Measurements from ENCODE around the gene CASP10. TPM values are rescaled to one million over a fixed set of nuclear protein-coding genes. Genes with fewer than 3 reads are reported as not detected.

CASP10 gene
- total and polyA plus RNA-seq, 2 donors (not counting 1 experiment from before 2014, with no cell fraction given), result 16.0 to 34.3 TPM

DNA sequence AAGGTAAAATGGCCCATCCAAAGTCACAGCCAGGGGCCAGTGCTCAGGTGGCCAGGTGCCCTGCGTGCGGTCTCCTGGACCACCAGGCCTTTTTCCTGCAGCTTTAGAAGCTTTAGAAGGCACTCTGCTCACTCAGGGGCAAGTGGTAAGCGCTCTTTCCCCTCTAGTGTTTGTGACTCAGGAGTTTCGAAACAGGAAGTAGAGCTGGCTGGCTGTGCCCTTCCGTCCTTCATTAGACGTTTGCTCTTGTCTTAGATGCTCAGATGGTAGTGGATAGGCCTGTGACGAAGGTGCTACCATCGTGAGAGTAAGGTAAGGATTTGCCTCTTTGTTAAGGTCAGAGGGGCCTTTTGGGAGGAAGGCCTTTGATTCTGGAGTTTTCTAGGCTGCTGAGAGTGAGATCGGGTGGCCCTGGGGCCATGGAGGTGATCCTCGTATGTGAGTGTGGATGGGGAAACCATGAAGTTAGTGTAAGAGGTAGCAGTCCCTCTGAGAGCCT is 77.4 kb downstream of the CASP10 start, which contains the start of gene CASP8:
Gene CASP8 (plus strand): TSS at position 235 of the 499 bp plus-strand sequence. CDS start 5,951 bp downstream, outside the sequence.
- H3K27ac ChIP-seq (ENCODE audit: low read length in 2 of 2), result peak within 1 kb of the TSS; percentile 97 to 98
- H3K36me3 ChIP-seq (replicated peaks in 1 of 2; ENCODE audit: control extremely low read depth in 1 of 2, control insufficient read depth in 1 of 2, extremely low read depth in 1 of 2, insufficient read depth in 2 of 2, low read length in 1 of 2), result peaks cover 0 to under 1% of the 10 kb centered on the region in 2 experiments
- 2% methylated on average over 8 of the region's 10 CpGs for WGBS (ENCODE audit: insufficient coverage)
- peaks cover 64 to 81% of the 10 kb centered on the region in 2 donors for H3K4me1 ChIP-seq (ENCODE audit: control insufficient read depth in 2 of 2, insufficient read depth in 2 of 2, low read length in 2 of 2)
- H3K9ac ChIP-seq (ENCODE audit: low read length), result peak within 1 kb of the TSS; percentile 84
- intact Hi-C loops (cut with micrococcal nuclease), result loop anchor here (1.0 to 5.0 kb wide), 6 partner anchors 8 to 382 kb away; partner anchors contain the start of genes CASP10, NIF3L1, PPIL3 and TMEM237
- H3K4me1 Mint-ChIP-seq, result peaks cover 77% of the 10 kb centered on the region
- DNase-seq (peak; percentile 87), ATAC-seq (ENCODE audit: low read depth) (peak; percentile 51)
- no peaks in the 10 kb centered on the region for H3K27me3 Mint-ChIP-seq
- peak within 1 kb of the TSS; percentile 74 to 97 (median 79) for H3K4me3 ChIP-seq (ENCODE audit: control extremely low read depth in 1 of 5, extremely low read depth in 1 of 5, insufficient read depth in 1 of 5, low read depth in 2 of 5, low read length in 4 of 5)
- H3K27ac Mint-ChIP-seq, result peak within 1 kb of the TSS; percentile 99
- peaks cover 70% of the 10 kb centered on the region for H3K79me2 ChIP-seq (ENCODE audit: control insufficient read depth, insufficient read depth, low read length)
- ChIA-PET POLR2A (interaction anchor here (1.2 to 2.8 kb wide), 5 partner anchors 24 to 396 kb away, joined by 3 to 14 read pairs (median 8); partner anchors contain the start of genes CASP10 and CLK1), CTCF (interaction anchor here (0.7 to 10.9 kb wide), 15 partner anchors 10 to 191 kb away, joined by 3 to 123 read pairs (median 3); partner anchors contain the start of gene CASP10)
- no peaks in the 10 kb centered on the region for H3K27me3 ChIP-seq (replicated peaks in 1 of 4; ENCODE audit: control extremely low read depth in 1 of 4, control insufficient read depth in 3 of 4, insufficient read depth in 4 of 4, low read length in 3 of 4)
- TF ChIP-seq, protein P1, sequence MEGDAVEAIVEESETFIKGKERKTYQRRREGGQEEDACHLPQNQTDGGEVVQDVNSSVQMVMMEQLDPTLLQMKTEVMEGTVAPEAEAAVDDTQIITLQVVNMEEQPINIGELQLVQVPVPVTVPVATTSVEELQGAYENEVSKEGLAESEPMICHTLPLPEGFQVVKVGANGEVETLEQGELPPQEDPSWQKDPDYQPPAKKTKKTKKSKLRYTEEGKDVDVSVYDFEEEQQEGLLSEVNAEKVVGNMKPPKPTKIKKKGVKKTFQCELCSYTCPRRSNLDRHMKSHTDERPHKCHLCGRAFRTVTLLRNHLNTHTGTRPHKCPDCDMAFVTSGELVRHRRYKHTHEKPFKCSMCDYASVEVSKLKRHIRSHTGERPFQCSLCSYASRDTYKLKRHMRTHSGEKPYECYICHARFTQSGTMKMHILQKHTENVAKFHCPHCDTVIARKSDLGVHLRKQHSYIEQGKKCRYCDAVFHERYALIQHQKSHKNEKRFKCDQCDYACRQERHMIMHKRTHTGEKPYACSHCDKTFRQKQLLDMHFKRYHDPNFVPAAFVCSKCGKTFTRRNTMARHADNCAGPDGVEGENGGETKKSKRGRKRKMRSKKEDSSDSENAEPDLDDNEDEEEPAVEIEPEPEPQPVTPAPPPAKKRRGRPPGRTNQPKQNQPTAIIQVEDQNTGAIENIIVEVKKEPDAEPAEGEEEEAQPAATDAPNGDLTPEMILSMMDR (IDR thresholded peaks at IDR 0.05), result no peak
- no peak for TF ChIP-seq EZH2 (IDR thresholded peaks at IDR 0.05; ENCODE audit: borderline replicate concordance, insufficient read depth, low read depth, low read length, poor library complexity, severe bottlenecking)
- H2AFZ ChIP-seq (ENCODE audit: insufficient read depth, low read depth, low read length, poor library complexity, severe bottlenecking), result peak within 1 kb of the TSS; percentile 83
- peak within 1 kb of the TSS; percentile 97 for H3K4me3 Mint-ChIP-seq
- H3K9me3 Mint-ChIP-seq (ENCODE audit: insufficient read depth), result no peaks in the 10 kb centered on the region
- peaks cover 6% of the 10 kb centered on the region for H4K20me1 ChIP-seq (ENCODE audit: control insufficient read depth, insufficient read depth, low read length, poor library complexity, severe bottlenecking)
- no peaks in the 10 kb centered on the region for H3K9me3 ChIP-seq (ENCODE audit: control extremely low read depth in 1 of 3, control insufficient read depth in 2 of 3, insufficient read depth in 1 of 3, low read length in 2 of 3)
- peak within 1 kb of the TSS; percentile 87 for H3K4me2 ChIP-seq (replicated peaks; ENCODE audit: low read depth, low read length, poor library complexity, severe bottlenecking)

DNA sequence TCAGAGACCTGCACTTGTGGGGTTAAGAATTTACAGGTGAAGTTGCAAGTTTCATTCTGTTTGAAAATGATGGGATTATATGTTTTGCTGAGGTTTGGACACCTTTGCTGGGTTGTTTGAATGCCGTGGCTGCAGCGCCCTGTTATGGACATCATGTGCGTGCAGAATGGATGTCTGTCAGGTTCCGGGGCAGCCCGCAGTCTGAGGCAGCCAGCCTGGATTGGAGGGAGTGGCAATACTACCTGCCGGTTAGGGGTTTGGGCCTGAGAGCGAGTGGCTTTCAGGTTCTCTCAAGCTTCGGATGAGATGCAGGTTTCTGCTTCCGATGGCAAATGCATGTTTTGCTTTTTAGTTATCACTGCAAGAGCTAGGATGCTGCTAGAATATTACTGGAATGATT is 78.5 kb downstream of the CASP10 start:
- POLR2A ChIA-PET, result interaction anchor here (2.4 to 2.8 kb wide), 3 partner anchors 25 to 144 kb away, joined by 8 to 14 read pairs (median 14); no protein-coding TSS in a partner anchor
- Mint-ChIP-seq H3K9me3 (ENCODE audit: insufficient read depth) (no peaks in the 10 kb centered on the region), H3K27me3 (no peaks in the 10 kb centered on the region), H3K4me3 (peak overlapping the region; percentile 97), H3K27ac (peak overlapping the region; percentile 99), H3K4me1 (peaks cover 80% of the 10 kb centered on the region)
- DNase-seq (peak; percentile 40), ATAC-seq (ENCODE audit: low read depth) (no peak)
- peak overlapping the region; percentile 84 for H3K9ac ChIP-seq (ENCODE audit: low read length)
- H3K36me3 ChIP-seq (replicated peaks in 1 of 2; ENCODE audit: control extremely low read depth in 1 of 2, control insufficient read depth in 1 of 2, extremely low read depth in 1 of 2, insufficient read depth in 2 of 2, low read length in 1 of 2), result peaks cover 3 to 7% of the 10 kb centered on the region in 2 experiments
- CTCF ChIA-PET, result interaction anchor here (0.9 to 10.9 kb wide), 10 partner anchors 9 to 104 kb away, joined by 3 to 123 read pairs (median 6); partner anchors contain the start of gene CASP10
- no peaks in the 10 kb centered on the region for H3K9me3 ChIP-seq (ENCODE audit: control extremely low read depth in 1 of 3, control insufficient read depth in 2 of 3, insufficient read depth in 1 of 3, low read length in 2 of 3)
- H4K20me1 ChIP-seq (ENCODE audit: control insufficient read depth, insufficient read depth, low read length, poor library complexity, severe bottlenecking), result peaks cover 16% of the 10 kb centered on the region
- peak overlapping the region; percentile 87 for H3K4me2 ChIP-seq (replicated peaks; ENCODE audit: low read depth, low read length, poor library complexity, severe bottlenecking)
- no peaks in the 10 kb centered on the region for H3K27me3 ChIP-seq (replicated peaks in 1 of 4; ENCODE audit: control extremely low read depth in 1 of 4, control insufficient read depth in 3 of 4, insufficient read depth in 4 of 4, low read length in 3 of 4)
- peak overlapping the region; percentile 74 to 97 (median 79) for H3K4me3 ChIP-seq (ENCODE audit: control extremely low read depth in 1 of 5, extremely low read depth in 1 of 5, insufficient read depth in 1 of 5, low read depth in 2 of 5, low read length in 4 of 5)
- peak overlapping the region; percentile 40 to 98 for H3K27ac ChIP-seq (ENCODE audit: low read length in 2 of 2)
- 30% methylated on average over 9 of the region's 9 CpGs for WGBS (ENCODE audit: insufficient coverage)
- peaks cover 64 to 76% of the 10 kb centered on the region in 2 donors for H3K4me1 ChIP-seq (ENCODE audit: control insufficient read depth in 2 of 2, insufficient read depth in 2 of 2, low read length in 2 of 2)
- peaks cover 71% of the 10 kb centered on the region for H3K79me2 ChIP-seq (ENCODE audit: control insufficient read depth, insufficient read depth, low read length)
- H2AFZ ChIP-seq (ENCODE audit: insufficient read depth, low read depth, low read length, poor library complexity, severe bottlenecking), result peak overlapping the region; percentile 43
- TF ChIP-seq, protein P1 (IDR thresholded peaks at IDR 0.05), result no peak
- no peak for TF ChIP-seq EZH2 (IDR thresholded peaks at IDR 0.05; ENCODE audit: borderline replicate concordance, insufficient read depth, low read depth, low read length, poor library complexity, severe bottlenecking)
- intact Hi-C loops (cut with micrococcal nuclease), result loop anchor here (2.0 to 5.0 kb wide), 2 partner anchors 15 to 381 kb away; partner anchors contain the start of gene TMEM237
